GM21528 (cell line): ENCODE results near the gene ARFGEF2.

Experiments used
- ATAC-seq: cut with Tn5 transposase; IDR thresholded peaks from one replicate; pipeline ENCODE4 v1.9.1; 2021; ENCODE audit warnings: mild to moderate bottlenecking, moderate library complexity; ENCODE audit not compliant: unreplicated experiment, low FRiP score

The ARFGEF2 gene

DNA sequence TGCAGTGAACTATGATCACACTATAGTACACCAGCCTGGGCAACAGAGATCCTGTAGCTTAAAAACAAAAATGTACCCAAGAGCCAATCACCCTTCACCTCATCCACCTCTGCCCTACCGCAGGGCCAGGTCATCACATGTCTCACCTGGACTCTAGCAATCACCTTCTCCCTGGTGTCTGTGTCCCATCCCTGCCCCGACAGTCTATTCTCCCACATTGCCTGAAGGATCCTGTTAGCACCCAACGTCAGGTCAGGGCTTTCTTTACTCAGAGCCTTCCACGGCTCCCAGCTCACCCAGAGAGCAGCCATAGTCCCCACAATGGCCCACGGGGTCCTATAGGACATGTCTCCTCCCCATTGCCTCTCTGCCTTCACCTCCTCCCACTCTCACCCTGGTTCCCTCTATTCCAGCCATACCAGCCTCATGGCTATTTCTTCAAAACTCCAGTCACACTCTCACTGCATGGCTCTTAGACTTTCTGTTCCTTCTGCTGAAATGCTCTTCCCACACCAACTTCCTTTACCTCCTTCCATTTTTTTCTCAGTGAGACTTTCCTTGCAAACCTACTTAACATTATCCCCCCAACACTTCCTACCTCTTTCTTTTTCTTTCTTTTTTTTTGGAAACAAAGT, 22.5 kb upstream of the ARFGEF2 start:
- no peak for ATAC-seq

DNA sequence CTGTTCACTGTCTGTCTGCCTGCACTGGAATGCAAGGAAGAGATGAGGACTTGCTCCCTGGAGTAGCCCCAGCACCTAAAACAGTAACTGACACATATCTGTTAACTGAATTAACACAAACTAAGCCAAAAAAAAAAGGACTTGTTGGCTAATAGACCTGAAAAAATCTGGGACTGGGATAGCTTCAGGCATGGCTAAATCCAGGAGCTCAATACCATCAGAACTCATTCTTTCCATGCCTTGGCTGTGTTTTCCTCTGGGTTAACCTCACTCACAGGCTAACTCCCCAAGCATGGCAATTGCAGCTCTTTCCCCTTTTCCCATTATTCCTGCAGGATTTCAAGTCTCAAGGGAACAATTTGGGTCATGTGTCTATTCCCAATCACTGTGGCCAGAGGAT, 21.6 kb upstream of the ARFGEF2 start:
- ATAC-seq, result no peak

DNA sequence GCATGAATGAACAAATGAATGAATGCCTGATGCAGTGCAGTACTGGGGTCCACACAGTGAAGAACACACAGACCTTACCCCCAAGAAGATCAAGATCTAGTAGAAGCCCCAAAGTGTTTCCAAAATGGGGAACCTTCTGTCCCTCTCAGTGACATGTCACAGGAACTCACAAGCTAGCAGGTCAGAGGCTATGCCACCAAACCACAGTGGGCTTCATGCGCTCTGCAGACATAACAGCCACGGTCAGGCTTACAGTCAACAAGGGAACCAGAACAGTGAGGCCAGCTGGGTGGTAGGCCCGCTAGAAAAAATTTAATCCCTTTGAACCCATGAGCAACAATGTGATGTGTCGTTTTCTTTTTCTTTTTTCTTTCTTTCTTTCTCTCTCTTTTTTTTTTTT, 20.2 kb upstream of the ARFGEF2 start:
- no peak for ATAC-seq

GRCh38 chr20:48903705-48904104, 17.8 kb upstream of the ARFGEF2 start:
- ATAC-seq, result no peak

GRCh38 chr20:48904566-48905296, 16.8 kb upstream of the ARFGEF2 start:
- no peak for ATAC-seq

- no peak for ATAC-seq
These were observed 16.2 kb upstream of the ARFGEF2 start for GRCh38 chr20:48905297-48905647.

DNA sequence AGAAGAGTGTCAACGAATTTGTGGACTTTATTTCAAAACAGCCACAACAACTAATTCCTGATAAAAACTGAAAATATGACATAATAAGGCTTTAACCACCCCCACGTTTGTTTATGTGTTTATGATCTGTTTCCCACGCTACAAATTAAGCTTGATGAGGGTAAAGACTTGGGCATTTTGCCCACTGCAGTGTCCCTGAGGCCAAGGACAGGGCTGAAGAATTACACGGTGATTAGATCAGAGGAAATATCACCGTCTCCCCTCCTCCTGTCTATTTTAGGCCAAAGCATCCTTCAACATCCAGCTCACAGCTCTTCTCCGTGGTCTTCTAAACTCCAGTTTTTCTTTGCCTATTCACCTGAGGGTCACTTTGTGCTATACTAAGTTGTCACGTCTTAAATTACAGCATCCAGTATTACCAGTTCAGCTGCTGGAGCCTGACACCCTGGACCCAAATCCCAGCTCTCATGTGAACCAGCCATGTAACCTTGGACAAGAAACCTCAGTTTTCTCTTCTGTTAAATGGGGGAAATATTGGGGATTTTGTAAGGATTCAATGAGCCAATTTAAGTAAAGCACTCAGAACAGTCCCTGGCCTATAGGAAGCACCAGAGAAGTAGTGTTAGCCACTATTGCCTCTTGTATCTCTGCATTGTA, 15.2 kb upstream of the ARFGEF2 start:
- ATAC-seq, result no peak

DNA sequence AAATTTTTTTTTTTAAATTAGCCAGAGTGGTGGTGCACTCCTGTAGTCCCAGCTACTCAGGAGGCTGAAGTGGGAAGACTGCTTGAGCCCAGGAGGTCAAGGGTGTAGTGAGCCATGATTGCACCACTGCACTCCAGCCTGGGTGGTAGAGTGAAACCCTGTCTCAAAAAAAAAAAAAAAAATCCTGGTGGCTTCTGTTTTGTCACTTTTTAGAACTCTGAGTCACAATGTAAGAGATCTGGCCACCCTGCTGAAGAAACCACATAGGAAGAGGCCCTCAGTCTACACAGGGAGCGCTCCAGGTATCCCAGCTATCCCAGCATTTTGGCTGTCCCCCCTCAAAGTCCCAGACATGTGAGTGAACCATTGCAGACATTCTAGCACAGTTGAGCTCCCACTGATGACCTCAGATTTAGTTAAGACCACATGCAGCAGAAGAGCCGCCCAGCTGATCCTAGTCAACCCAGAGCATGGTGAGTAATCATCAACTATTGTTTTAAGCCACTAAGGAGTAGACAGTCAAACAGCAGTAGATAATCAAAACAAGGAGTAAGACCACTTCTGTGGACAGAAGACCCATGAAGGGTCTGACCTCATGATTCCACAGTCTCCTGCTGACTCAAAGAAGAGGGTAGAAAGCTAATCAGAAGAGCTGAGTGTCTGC, 12.7 kb upstream of the ARFGEF2 start:
- no peak for ATAC-seq

- ATAC-seq, result no peak
These were observed 11.6 kb upstream of the ARFGEF2 start for GRCh38 chr20:48909910-48910309.

DNA sequence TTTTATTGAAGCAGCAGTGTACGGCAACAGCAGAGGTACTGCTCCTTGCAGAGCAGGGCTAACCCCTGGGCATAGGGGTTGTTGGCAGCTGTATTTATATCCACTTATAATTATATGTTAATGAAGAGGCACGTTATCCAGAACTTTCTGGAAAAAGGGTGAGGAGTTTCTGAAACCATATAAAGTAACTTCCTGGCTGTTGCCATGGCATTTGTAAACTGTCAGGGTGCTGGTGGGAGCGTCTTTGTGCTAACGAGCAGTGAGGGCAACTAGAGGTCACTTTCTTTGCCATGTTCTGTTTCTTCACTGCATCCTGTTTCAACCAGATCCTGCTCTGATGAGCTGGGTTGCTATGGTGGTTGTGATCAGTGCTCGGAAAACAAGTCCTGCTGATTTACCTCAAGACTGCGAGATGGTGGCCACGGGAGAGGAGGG, 11.1 kb upstream of the ARFGEF2 start:
- ATAC-seq, result no peak

DNA sequence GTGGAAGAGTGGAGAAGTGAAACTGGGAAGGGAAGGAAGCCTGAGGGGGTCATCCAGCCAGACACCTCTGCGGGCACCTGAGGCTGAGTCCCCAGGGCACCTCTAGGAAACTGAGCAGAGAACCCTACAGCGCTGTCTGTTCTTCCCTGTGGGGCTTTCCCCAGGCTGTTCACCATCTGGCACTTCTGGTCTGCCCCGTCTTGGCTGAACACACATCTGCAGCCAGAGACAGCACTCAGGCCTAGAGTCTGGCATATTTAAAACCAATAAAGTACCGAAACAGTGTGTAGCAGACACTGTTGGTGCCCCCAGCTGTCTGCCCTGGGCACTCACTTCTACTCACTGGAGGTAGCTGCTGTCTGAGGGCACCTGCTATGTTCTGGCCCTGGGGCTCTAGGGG, 9.4 kb upstream of the ARFGEF2 start:
- no peak for ATAC-seq

- ATAC-seq, result no peak
These were observed 4.8 kb upstream of the ARFGEF2 start for GRCh38 chr20:48916699-48917098.

DNA sequence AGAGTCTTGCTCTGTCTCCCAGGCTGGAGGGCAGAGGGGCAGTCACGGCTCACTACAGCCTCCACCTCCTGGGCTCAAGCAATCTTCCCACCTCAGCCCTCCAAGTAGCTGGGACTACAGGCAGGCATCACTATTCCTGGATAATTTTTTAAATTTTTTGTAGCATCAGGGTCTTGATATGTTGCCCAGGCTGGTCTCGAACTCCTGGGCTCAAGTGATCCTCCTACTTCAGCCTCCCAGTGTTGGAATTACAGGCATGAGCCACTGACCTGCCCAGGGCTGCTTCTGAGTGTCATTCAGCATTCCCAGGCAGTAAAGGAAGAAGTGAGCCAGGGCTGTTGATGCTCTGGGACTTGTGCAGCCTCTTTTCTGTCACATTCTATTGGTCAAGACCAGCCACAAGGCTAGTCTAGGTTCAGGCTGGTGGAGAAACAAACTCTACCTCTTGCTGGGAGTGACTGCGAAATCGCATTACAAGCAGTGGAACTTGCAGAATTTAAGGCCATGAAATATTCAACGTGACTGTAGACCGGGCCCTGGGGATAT, 2.1 kb upstream of the ARFGEF2 start:
- ATAC-seq, result no peak

DNA sequence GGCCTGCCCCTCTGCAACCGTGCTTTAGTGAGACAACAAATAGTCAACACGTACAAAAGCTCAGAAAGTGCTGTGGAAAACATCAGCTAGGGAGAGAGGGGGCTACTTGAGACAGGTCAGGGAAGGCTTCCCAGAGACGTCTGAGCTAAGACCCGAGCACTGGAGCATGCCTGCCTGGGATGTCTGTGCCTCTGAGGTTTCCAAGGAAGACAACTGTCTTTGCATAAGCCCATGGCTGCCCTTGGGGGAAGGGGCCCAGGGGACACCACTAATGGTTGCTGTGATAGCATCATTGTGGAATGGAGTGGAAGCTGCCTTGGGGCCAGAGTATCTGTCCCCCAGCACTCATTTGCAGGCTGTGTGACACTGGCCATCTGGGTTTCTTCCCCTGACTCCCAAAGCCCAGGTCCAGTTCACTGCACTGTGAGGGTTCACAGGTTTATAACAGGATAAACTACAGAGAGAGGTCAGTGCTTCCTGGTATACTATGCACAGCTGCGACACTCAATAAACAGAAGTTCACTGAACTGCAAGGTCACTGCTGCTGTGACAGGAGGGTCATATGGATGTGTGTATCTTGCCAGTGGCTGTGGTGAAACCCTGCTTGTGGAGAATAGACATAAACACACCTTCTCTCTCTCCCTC, 1.5 kb upstream of the ARFGEF2 start:
- ATAC-seq, result no peak

GRCh38 chr20:48920527-48921167, 864 bp upstream of the ARFGEF2 start:
- no peak for ATAC-seq

GRCh38 chr20:48921883-48922820, 641 bp downstream of the ARFGEF2 start:
- ATAC-seq, result peak; percentile 32

DNA sequence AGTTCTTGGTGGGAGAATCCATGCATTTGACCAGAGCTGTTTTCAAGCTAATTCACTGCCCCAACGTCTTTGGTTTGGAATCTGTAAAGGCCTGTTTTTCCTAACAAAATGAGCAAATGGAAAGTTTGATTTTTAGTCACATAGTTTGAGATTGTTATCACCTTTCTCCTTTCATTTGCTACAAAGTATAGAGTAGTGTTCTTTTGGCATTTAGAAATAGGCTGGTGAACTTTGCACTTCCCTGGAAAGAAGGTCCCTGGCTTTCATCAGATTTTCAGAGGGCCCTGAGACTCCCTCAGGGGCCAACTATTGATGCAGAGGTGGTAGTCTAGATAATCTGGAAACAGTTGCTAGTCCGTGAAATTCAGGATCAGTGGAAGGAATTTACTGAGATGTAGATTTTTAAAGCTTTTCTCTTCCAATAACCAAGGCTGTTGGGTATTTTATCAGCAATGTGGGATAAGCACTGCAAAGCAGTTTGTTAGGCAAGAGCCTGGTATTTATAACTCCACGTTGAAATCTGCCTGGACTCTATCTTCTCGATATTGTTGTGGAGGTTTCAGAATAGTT, 1.7 kb downstream of the ARFGEF2 start:
- ATAC-seq, result no peak

DNA sequence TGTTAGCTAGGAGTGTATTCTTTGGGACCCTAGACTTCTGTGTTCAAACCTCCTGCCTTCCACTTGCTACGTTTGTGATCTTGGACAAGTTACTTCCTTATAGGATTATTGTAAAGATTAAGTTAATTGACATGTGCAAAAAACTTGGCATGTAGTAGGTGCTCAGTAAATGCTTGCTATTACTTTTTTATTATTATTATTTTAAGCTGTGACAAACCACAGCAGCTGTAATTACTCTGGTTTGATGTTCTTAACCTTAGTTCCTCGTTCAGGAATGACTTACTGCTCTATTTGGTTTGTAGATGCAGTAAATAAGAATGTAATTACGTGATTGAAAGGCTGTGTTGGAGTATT, 3.2 kb downstream of the ARFGEF2 start:
- no peak for ATAC-seq

DNA sequence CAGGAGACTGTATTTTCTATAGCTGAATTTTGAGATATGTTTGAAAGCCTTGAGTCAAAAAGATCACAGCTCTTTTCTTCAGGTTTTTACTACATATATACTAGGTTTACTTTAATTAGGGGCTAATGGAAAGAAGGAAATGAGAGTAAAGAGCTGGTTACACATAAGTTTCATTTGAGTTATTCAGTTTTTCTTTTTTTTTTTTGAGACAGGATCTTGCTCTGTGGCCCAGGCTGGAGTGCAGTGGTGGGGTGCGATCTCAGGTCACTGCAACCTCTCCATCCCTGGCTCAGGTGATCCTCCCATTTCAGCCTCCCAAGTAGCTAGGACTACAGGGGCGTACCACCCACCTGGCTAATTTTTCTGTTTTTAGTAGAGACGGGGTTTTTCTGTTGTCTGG, 4.8 kb downstream of the ARFGEF2 start:
- ATAC-seq, result no peak
